GM20000 (cell line): Measurements from ENCODE around the gene CCNYL1.
"Not testable (repeated sequence)": the region's sequence is repeated elsewhere in the genome, so short reads cannot be mapped to it uniquely, and the experiment has no call there.

Experiments
- DNase-seq: peaks from one replicate; pipeline ENCODE4 v3.0.0; 2012; ENCODE audit warnings: low spot score
- TF ChIP-seq, protein P1 (sequence below): IDR thresholded peaks from 2 replicates; pipeline ENCODE4 v1.5.1; 2012; ENCODE audit warnings: mild to moderate bottlenecking, control low read depth; ENCODE audit errors: extremely low read depth, missing control alignments

The CCNYL1 gene

DNA sequence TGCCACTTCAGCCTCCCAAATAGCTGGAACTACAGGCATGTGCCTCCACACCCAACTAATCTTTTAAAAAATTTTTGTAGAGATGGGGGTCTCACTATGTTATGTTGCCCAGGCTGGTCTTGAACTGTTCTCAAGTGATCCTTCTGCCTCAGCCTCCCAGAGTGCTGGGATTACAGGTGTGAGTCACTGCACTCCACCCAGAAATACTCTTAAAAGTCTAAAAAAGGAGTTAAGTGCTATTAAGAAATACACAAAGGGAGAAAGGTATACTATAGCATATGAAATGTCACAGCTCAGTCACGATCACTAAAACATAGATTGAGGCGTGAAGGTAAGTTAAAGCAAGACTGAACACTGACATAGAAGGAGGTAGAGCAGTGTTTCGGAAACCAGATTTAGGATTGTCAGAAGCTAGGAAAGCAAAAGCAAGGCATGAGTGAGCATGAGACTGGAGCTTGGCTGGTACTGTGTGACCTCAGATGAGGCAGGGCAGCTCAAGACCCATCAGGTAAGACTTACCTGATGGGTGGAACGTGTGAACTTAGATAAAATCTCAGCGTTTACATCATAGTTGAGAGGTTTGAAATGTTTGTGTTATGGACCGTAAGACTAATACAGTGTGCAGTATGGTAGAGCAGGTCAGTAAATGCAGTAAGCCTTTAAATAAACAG, 9.2 kb downstream of the CCNYL1 start:
- TF ChIP-seq, protein P1, sequence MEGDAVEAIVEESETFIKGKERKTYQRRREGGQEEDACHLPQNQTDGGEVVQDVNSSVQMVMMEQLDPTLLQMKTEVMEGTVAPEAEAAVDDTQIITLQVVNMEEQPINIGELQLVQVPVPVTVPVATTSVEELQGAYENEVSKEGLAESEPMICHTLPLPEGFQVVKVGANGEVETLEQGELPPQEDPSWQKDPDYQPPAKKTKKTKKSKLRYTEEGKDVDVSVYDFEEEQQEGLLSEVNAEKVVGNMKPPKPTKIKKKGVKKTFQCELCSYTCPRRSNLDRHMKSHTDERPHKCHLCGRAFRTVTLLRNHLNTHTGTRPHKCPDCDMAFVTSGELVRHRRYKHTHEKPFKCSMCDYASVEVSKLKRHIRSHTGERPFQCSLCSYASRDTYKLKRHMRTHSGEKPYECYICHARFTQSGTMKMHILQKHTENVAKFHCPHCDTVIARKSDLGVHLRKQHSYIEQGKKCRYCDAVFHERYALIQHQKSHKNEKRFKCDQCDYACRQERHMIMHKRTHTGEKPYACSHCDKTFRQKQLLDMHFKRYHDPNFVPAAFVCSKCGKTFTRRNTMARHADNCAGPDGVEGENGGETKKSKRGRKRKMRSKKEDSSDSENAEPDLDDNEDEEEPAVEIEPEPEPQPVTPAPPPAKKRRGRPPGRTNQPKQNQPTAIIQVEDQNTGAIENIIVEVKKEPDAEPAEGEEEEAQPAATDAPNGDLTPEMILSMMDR: no peak
- DNase-seq: no peak

DNA sequence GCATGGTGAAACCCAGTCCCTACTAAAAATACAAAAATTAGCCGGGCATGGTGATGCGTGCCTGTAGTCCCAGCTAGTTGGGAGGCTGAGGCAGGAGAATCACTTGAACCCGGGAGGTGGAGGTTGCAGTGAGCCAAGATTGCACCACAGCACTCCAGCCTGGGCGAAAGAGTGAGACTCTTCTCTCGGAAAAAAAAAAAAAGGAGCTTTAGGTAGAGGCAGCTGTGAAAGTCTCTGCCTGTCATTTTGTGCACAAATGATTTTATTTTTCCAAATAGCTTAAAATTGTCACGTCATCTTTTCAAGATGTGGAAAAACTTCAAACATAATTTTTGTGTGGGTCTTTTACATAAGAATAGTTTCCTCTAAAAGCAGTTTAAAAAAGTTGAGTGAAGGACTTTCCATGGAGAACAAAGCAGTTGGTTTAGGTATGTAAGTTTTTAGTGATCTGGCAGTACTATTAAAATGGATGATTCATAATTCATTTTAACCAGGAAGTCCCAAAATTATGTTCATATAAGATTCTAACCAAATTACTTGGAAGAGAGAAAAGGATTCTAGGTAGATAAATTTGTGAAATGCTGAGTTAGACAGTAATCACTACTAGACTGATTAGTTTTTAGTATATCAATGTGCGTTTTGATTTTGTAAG, 11.5 kb downstream of the CCNYL1 start:
- DNase-seq: no peak
- TF ChIP-seq, protein P1: no peak

DNA sequence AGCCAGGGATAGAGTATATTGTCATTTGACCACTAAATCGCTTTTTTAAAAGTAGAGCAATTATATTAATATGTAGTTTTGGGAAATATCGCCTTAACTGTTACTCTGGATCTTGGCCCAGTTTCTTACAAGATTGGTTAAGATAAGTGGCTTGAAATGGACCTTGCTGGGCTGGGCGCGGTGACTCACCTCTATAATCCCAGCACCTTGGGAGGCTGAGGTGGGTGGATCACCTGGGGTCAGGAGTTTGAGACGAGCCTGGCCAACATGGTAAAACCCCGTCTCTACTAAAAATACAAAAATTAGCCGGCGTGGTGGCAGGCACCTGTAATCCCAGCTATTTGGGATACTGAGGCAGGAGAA, 12.0 kb downstream of the CCNYL1 start:
- not testable (repeated sequence) for DNase-seq

DNA sequence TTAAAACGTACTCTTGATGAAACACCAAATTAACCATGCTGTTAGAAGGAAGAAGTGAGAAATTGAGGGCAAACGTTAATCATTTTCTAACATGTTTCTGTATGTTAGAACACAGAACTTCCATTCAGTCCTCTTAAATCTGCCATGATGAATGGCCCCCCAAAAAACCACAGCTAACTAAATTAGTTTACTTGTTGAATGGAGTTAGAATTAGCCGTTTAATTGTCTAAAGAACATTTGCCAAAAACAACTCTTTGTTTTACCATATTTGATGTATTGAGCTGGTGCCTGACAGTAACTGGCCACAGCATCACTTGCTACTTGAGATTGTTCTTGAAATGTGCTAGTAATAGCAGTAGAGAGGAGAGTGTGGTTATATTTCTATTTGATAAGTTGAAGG, 12.7 kb downstream of the CCNYL1 start:
- no peak for DNase-seq
- TF ChIP-seq, protein P1: no peak

DNA sequence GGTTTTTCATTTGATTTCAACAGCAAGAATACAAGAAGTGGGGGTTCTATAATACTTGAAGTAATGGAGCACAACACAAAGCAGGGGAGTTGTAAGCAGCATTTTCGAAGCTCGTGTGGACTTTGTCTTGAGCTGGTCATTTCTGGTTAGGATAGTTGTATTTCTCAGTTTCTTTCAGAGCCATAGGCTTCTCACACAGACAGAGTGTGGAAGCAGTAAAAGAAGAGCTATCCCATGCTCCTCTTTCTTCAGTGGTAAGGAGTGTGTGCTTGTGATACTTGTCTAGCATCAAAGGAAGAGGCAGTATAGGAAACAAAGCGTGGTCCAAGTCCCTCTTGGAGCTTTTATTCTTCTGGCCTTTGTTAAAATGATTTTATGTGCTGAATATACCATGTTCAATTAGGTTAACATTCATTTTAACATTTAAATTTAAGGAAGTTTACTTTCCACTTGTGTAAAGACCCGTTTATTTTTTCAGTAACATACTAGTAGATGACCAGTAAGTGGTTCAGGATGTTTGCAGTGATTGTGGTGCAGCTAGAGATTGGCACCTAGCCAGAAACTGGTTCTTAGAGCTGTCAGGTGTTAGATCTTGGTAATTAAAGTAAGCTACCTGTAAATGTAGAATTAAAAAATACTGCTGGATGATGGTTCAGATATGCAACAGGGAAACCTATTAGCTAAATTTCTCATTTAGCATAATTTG, 14.6 kb downstream of the CCNYL1 start:
- DNase-seq: no peak
- TF ChIP-seq, protein P1: no peak

DNA sequence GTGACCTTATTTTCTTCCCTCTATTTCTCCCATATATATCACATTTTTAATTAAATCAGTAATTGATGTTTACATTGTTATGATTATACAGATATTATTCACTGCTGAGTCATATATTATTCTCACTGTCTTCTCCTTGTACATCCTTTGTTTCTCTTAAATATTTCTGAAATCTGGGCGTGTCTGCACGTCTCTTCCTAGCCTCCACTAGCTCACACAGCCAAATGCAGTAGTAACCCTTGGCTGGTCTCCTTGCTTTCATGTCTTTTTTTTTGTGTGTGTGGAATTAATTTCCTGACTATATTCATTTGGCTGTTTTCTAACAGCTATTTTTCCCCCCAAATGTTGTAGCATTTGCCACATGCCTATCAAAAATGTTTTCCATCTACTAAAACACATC, 15.8 kb downstream of the CCNYL1 start:
- TF ChIP-seq, protein P1: no peak
- DNase-seq: no peak

DNA sequence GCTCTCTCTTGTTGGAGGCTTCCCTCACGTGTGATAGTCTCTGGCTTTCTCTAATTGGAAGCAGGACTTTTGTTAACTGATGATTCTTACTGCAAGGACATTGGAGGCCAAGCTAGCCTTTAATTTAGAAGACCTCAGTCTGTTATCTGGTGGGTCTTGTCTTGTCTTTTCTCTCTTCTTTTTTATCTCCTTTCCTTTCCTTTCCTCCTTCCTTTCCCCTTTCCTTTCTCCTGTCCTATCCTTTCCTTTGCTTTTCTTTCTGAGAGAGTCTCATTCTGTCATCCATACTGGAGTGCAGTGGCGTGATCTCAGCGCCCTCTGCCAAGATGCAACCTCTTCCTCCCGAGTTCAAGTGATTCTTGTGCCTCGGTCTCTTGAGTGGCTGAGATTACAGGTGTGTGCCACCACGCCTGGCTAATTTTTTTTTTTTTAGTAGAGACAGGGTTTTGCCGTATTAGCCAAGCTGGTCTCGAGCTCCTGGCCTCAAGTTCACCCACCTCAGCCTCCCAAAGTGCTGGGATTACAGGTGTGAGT, 18.1 kb downstream of the CCNYL1 start:
- TF ChIP-seq, protein P1: no peak
- no peak for DNase-seq

DNA sequence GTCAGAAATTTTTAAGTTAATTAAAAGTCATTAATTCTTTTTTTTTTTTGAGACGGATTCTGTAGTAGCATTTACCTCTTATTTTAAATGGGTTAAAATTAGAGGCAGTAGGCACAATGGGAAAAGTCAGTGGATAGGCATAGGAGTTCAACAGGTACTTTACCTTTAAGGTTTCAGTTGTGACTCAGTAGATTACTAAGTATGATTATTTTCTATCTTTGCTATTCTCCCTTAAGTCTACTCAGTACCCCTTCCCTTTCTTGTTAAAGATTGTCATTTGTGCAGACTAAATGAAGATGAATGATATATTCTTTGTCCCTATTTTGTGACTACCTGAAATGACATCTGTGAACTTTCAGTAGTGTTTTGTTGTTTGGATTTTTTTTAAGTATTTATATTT, 19.7 kb downstream of the CCNYL1 start:
- DNase-seq: no peak
- TF ChIP-seq, protein P1: no peak
